Rectal smooth muscle tissue (tissue), 1 donor: ENCODE measurements around the gene FLT3LG.

Source experiments
- H3K27ac ChIP-seq: one replicate; pipeline ENCODE4 v1.7.0; 2013; ENCODE audit warnings: low read depth, low read length, inconsistent platforms
- H3K27me3 ChIP-seq: one replicate; pipeline ENCODE4 v1.7.0; 2013; ENCODE audit warnings: low read length; ENCODE audit not compliant: control insufficient read depth, insufficient read depth
- H3K36me3 ChIP-seq: one replicate; pipeline ENCODE4 v1.7.0; 2013; ENCODE audit warnings: low read length; ENCODE audit not compliant: control insufficient read depth, insufficient read depth
- H3K4me1 ChIP-seq: one replicate; pipeline ENCODE4 v1.7.0; 2013; ENCODE audit warnings: low read length; ENCODE audit not compliant: control insufficient read depth, insufficient read depth
- H3K4me3 ChIP-seq: one replicate; pipeline ENCODE4 v1.7.0; 2013; ENCODE audit warnings: low read length
- H3K9ac ChIP-seq: one replicate; pipeline ENCODE4 v1.7.0; 2013; ENCODE audit warnings: low read length

FLT3LG gene

DNA sequence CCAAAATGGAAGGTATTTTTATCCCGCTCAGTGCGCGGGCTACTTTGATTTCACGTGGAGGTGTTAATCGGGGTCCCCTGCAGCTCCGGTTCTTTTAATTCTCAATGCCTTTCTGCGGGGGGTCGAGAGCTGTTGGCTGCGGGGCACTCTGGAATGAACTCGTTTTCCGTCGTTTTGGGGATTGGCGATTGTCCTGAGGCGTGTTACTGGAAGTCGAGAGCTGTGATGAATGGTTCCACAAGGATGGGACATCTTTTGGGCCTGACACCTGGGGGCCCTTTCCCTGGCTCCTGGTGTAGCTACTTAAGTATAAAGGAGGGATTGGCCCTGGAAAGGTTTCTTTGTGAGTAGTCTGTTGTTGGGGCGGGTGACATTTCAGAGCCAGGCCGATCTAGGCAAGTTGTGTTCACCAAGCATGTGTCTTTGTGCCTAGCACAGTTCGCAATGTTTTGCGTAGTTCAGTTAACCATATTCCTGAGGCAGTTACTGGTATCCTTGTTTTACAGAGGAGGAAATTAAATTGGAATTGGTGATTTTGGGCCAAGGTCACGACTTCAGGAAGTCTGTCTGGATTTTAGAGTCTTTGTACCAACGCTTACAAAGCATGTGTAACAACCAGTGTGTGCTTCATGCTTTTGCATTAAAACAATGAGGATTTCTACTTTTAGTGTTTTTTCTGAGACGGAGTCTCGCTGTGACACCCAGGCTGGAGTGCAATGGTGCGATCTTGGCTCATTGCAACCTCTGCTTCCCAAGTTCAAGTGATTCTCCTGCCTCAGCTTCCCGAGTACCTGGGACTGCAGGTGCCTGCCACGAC is 14.2 kb downstream of the FLT3LG start:
- peak overlapping the region; percentile 100 for H3K9ac ChIP-seq
- peaks cover 15% of the 10 kb centered on the region for H3K4me1 ChIP-seq
- H3K27me3 ChIP-seq = no peaks in the 10 kb centered on the region
- H3K4me3 ChIP-seq = peak overlapping the region; percentile 100
- H3K27ac ChIP-seq = peak overlapping the region; percentile 96
- H3K36me3 ChIP-seq = peaks cover 33% of the 10 kb centered on the region

DNA sequence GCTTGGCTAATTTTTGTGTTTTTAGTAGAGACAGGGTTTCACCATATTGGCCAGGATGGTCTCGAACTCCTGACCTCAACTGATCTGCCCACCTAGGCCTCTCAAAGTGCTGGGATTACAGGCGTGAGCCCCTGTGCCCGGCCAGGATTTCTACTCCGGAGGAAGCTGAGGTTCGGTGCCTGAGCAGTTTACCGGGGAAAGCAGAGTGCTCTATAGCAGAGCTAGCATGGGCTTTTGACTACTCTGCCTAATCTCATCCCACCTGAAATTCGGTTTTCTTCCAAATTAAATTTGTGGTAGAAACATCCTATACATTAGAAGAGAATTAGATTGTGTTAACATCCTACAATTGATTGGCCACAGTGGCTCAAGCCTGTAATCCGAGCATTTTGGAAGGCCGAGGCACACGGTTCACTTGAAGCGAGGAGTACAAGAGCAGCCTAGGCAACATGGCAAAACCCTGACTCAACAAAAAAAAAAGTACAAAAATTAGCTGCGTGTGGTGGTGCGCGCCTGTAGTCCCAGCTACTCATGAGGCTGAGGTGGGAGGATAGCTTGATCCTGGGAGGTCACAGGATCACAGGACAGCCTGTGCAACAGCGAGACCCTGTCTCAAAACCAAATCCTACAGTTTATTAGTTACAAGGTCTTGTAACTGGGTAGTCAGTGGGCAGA is 15.0 kb downstream of the FLT3LG start:
- Histone ChIP-seq H3K36me3 (peaks cover 33% of the 10 kb centered on the region), H3K27me3 (no peaks in the 10 kb centered on the region), H3K27ac (peak overlapping the region; percentile 51), H3K9ac (peak overlapping the region; percentile 13), H3K4me1 (peaks cover 15% of the 10 kb centered on the region), H3K4me3 (peak overlapping the region; percentile 100)

DNA sequence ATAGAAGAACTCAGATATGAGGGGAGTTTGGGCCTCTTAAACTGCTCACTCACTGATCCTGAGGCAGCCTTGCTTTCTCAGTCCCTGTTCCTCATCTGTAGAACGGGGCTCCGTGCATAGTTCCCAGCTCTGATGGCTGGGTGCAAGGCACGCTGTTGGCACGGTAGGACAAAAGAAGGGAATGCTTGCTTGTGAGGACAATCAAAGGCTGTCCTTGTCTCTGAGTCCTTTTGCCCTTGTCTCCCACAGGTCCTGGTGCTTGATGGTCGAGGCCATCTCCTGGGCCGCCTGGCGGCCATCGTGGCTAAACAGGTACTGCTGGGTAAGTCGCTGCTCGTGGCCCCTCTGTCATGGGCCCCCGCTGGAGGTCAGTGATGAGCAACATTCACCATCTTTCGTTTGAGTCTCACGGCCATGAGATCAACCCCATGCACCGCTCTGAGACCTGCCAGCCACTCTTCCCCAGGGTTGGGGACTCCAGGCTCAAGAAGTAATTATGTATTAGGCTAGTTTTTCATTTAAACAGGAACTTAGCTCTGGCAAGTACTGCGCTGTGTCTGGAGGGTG is 15.7 kb downstream of the FLT3LG start:
- Histone ChIP-seq H3K9ac (peak overlapping the region; percentile 13), H3K4me3 (peak overlapping the region; percentile 100), H3K36me3 (peaks cover 33% of the 10 kb centered on the region), H3K4me1 (peaks cover 15% of the 10 kb centered on the region), H3K27me3 (no peaks in the 10 kb centered on the region), H3K27ac (peak overlapping the region; percentile 51)

GRCh38 chr19:49490287-49491029 is 16.4 kb downstream of the FLT3LG start:
- H3K27me3 ChIP-seq = no peaks in the 10 kb centered on the region
- peaks cover 33% of the 10 kb centered on the region for H3K36me3 ChIP-seq
- H3K4me1 ChIP-seq = peaks cover 15% of the 10 kb centered on the region
- no peak overlapping the region for H3K4me3 ChIP-seq
- H3K27ac ChIP-seq = no peak overlapping the region
- H3K9ac ChIP-seq = peak overlapping the region; percentile 36

- Histone ChIP-seq H3K4me3 (no peak overlapping the region), H3K27ac (no peak overlapping the region), H3K4me1 (peaks cover 15% of the 10 kb centered on the region)
Measured at GRCh38 chr19:49491030-49491803, 17.2 kb downstream of the FLT3LG start.

DNA sequence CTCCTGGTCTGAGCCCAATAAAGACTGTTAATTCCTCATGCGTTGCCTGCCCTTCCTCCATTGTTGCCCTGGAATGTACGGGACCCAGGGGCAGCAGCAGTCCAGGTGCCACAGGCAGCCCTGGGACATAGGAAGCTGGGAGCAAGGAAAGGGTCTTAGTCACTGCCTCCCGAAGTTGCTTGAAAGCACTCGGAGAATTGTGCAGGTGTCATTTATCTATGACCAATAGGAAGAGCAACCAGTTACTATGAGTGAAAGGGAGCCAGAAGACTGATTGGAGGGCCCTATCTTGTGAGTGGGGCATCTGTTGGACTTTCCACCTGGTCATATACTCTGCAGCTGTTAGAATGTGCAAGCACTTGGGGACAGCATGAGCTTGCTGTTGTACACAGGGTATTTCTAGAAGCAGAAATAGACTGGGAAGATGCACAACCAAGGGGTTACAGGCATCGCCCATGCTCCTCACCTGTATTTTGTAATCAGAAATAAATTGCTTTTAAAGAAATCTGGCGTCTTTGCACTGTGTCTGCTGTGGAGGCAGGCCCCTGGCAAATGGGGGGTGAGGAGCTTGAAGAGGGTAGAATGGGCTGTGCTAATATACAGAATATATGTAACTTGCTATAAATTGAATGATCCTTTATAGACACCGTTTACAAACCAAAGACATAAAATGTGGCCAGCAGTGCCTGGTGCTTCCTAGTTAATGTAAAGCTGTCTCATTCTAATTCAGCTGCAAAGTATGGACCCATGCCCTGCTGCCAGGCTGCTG is 18.0 kb downstream of the FLT3LG start:
- H3K36me3 ChIP-seq = peaks cover 33% of the 10 kb centered on the region
- no peak overlapping the region for H3K27ac ChIP-seq
- no peak overlapping the region for H3K4me3 ChIP-seq

More at GRCh38 chr19:49491030-49491803, 17.2 kb downstream of the FLT3LG start:
- no peaks in the 10 kb centered on the region for H3K27me3 ChIP-seq
- H3K9ac ChIP-seq = peak overlapping the region; percentile 36
- peaks cover 33% of the 10 kb centered on the region for H3K36me3 ChIP-seq

DNA sequence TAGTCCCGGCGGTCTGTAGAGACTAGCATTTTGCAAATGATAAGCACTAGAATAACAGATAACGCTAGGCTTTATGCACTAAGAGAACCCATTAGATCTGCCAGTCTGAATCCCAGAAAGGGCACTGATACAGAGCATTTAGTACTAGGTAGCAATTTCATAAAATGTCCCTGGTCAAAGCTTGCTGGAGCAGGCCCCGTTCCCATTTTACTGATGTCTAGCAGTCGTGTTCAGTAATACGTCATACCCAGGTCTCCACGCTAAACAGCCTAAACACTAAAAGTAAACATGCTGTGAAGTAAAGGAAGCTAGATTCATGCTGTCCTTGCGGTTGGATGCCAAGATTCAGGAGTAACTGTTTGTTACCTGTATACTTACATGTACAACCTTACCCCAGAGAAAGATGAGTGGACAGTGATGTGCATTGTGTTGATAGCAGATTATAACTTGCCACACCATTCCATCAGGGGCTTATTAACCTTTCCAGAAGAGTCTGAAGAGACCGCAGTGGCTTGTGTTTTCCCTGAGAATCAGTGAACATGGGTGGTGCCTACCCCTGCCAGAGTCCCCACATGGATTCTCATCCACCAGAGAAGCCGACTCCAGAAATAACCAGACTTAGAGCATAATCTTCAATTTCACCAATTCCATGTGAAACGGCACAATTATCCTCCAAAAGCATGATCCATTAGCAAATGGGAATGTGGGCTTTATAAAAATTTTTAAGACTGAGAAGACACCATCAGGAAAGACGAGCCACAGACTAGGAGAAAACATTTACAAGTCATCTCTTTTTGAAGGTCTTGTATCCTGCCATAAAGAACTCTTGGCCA is 18.8 kb downstream of the FLT3LG start:
- H3K27ac ChIP-seq = no peak overlapping the region
- no peak overlapping the region for H3K4me3 ChIP-seq
- H3K9ac ChIP-seq = no peak overlapping the region
- H3K36me3 ChIP-seq = peaks cover 33% of the 10 kb centered on the region
- H3K27me3 ChIP-seq = no peaks in the 10 kb centered on the region
- H3K4me1 ChIP-seq = peaks cover 26% of the 10 kb centered on the region

More for the DNA sequence above, 18.0 kb downstream of the FLT3LG start:
- H3K27me3 ChIP-seq = no peaks in the 10 kb centered on the region
- no peak overlapping the region for H3K9ac ChIP-seq
- H3K4me1 ChIP-seq = peaks cover 18% of the 10 kb centered on the region

- no peaks in the 10 kb centered on the region for H3K27me3 ChIP-seq
- H3K4me1 ChIP-seq = peaks cover 11% of the 10 kb centered on the region
- H3K9ac ChIP-seq = peak overlapping the region; percentile 58
- peak overlapping the region; percentile 92 for H3K27ac ChIP-seq
- H3K36me3 ChIP-seq = peaks cover 25% of the 10 kb centered on the region
- peak overlapping the region; percentile 95 for H3K4me3 ChIP-seq
Measured at GRCh38 chr19:49496574-49497008, 22.6 kb downstream of the FLT3LG start.

GRCh38 chr19:49497047-49497788 is 23.2 kb downstream of the FLT3LG start:
- peak overlapping the region; percentile 58 for H3K9ac ChIP-seq
- H3K4me1 ChIP-seq = peaks cover 11% of the 10 kb centered on the region
- peaks cover 20% of the 10 kb centered on the region for H3K36me3 ChIP-seq
- no peaks in the 10 kb centered on the region for H3K27me3 ChIP-seq
- peak overlapping the region; percentile 95 for H3K4me3 ChIP-seq
- peak overlapping the region; percentile 92 for H3K27ac ChIP-seq

GRCh38 chr19:49497789-49498103 is 23.7 kb downstream of the FLT3LG start:
- Histone ChIP-seq H3K4me3 (peak overlapping the region; percentile 95), H3K27ac (no peak overlapping the region), H3K27me3 (no peaks in the 10 kb centered on the region), H3K9ac (no peak overlapping the region), H3K4me1 (peaks cover 11% of the 10 kb centered on the region), H3K36me3 (peaks cover 15% of the 10 kb centered on the region)
